Activated naive CD4-positive, alpha-beta T cell treated with anti-CD3 and anti-CD28 coated beads, Interleukin-2, amount 50 U/mL, for 72 hours (primary cell): ENCODE measurements around the gene MAML3. TPM values are rescaled to one million over a fixed set of nuclear protein-coding genes. Genes with fewer than 3 reads are reported as not detected.
A peak's percentile ranks its signal among the peaks of the same experiment; 100 is the strongest.

Experiments used
- ATAC-seq, 2 donors: fragments of 150-1000 bp; cut with Tn5 transposase; 2 replicates each; pipeline ENCODE4 v1.10.0; 2021; ENCODE audit warnings: mild to moderate bottlenecking in 2 of 2, moderate library complexity in 2 of 2
- DNase-seq, 2 donors: peaks; one replicate each; pipeline ENCODE4 v3.0.0; 2021 to 2022; ENCODE audit warnings: low spot score in 2 of 2
- H3K27ac Mint-ChIP-seq, 2 donors: one replicate each; pipeline ENCODE4 v1.8.0; 2022; ENCODE audit warnings: mild to moderate bottlenecking in 2 of 2, mixed read lengths in 2 of 2
- H3K36me3 Mint-ChIP-seq, 2 donors: one replicate each; pipeline ENCODE4 v1.8.0; 2022; ENCODE audit warnings: mixed read lengths in 2 of 2
- H3K9me3 Mint-ChIP-seq, 2 donors: one replicate each; pipeline ENCODE4 v1.8.0; 2022; ENCODE audit warnings: mixed read lengths in 2 of 2
- total RNA-seq, 2 donors: library from RNA; stranded (reverse); gene quantifications; one replicate each; pipeline ENCODE4 v1.2.3, GENCODE V29; 2022

MAML3 gene
- total RNA-seq, 2 donors from 2014 or later: 0.70 to 1.0 TPM

DNA sequence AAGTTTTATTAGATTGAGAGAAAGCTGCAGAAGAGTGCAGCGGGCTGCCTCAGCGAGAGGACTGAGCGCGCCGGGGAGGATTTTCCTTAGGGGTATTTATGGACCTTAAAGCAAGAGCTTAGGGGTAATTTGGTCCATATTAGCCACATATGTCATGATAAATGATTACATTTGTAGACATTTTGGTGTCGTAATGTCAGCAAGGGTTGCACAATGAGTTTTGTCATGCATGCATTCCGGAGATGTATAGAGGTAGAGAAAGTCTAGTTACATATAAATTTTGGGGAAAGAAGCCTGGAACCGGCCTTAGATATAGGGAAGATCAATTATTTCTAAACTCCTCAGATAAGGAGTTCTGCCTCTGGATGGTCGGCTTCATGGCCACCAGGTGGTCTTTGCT lies 478.3 kb downstream of the MAML3 start:
- Mint-ChIP-seq H3K36me3 (peaks cover 0 to 23% of the 10 kb centered on the region in 2 donors), H3K27ac (no peak overlapping the region), H3K9me3 (no peaks in the 10 kb centered on the region)
- no peak for ATAC-seq
- DNase-seq: no peak

DNA sequence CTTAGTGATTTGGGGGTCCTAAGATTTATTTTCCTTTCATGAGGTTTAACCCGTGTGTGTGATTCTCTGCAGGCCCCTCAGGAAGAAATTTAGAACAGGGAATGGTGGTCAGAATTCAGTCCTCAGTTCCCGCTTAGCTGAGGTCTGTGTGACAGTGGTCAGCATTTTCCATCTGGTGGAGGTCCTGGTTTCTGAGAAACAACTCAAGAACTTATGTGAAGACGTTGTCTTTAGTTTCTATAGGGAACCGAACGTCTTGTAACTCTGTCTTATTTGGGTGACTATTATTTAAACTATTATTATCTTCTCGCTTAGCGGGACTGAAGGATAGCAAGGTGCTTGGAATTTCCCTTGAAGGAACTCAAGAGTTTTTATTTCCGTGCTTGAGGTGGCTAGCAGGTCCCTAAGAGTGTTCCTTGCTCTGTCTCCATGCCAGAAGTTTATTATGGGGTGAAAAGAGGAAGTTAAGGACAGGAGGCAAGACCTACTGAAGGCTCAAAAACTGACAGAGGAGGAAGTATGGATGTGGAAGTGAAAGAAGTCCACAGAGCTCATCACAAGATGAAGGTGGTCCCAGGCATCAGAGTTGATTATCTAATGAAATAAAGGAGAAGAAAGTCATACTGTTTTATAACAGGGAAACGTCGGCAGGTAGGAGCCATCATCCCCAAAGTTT lies 479.0 kb downstream of the MAML3 start:
- no peak overlapping the region for H3K27ac Mint-ChIP-seq
- ATAC-seq (no peak), DNase-seq (no peak)
- peaks cover 0 to 17% of the 10 kb centered on the region in 2 donors for H3K36me3 Mint-ChIP-seq
- no peaks in the 10 kb centered on the region for H3K9me3 Mint-ChIP-seq

DNA sequence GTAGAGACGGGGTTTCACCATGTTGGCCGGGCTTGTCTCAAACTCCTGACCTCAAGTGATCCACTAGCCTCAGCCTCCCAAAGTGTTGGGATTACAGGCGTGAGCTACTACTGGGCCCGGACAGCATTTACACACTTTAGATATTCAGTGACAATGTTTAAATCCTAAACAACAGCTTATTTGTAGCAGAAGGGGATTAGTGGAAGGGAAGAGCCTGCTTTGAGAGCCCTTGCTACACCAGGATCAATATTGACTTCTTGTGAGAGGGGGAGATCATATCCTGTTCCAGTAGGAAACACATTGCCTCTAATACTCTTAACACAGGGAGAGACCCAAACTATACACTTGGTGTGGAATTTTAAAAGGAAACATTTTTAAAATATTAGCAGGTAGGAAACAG lies 481.3 kb downstream of the MAML3 start:
- no peak overlapping the region for H3K27ac Mint-ChIP-seq

DNA sequence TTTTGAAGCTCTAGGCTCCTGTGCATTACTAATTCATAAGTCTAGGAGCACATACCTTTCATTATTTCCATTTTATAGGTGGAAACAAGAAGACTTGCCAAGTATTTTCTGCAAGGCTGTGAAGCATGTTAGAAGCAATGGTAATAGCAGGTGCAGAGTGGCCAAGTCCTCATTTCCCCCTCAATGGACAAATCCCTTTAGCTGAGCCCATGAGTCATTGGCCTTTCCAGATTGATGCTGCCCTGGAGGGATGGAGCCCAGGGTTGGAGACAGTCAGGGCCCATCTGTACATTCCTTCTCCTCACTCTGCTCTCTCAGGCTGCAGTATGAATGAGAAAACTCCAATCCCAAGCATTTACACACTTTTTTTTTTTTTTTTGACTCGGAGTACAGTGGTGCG lies 481.8 kb downstream of the MAML3 start:
- no peak for ATAC-seq
- H3K27ac Mint-ChIP-seq: no peak overlapping the region

More for the DNA sequence above, 481.3 kb downstream of the MAML3 start:
- no peak for ATAC-seq
- DNase-seq: no peak
- peaks cover 0 to 5% of the 10 kb centered on the region in 2 donors for H3K9me3 Mint-ChIP-seq
- H3K36me3 Mint-ChIP-seq: peaks cover 0 to 7% of the 10 kb centered on the region in 2 donors

DNA sequence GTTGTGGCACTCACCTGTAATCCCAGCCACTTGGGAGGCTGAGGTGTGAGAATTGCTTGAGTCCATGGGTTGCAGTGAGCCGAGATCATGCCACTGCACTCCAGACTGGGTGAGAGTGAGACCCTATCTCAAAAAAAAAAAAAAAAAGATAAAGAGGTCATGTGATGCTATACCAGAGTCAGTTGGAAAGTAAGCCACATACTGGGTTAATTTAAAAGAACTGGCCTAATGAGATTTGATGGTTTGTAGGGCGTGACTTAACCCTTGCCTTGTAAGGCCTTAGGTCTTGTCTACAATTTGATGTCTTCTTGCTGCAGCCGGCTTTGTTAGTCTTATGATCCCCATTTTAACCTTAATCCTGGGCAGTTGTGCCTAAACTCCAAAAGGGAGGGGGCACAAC lies 483.2 kb downstream of the MAML3 start:
- no peak for ATAC-seq
- peaks cover 0 to 5% of the 10 kb centered on the region in 2 donors for H3K9me3 Mint-ChIP-seq

More for the DNA sequence above, 481.8 kb downstream of the MAML3 start:
- Mint-ChIP-seq H3K9me3 (peaks cover 0 to 5% of the 10 kb centered on the region in 2 donors), H3K36me3 (peaks cover 0 to 7% of the 10 kb centered on the region in 2 donors)
- no peak for DNase-seq

DNA sequence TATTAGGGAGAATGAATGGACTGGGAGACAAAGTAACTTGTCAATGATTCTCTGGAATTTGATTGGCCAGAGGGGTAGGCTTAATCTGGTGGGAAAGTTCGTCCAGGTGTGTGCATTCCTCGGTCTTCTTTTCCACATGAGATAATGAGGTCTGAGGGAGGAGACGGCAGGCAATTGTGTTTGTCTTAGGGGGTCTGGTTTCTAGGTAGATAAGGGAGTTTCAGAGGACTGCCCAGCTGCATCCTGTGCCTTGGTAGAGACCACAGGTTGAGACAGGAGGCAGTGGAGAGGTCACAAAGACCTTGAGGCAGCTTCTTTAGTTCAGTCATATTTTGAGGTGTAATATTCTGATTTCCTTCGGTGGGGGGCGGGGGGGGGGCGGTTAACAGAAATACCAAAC lies 484.1 kb downstream of the MAML3 start:
- DNase-seq: no peak
- Mint-ChIP-seq H3K27ac (no peak overlapping the region), H3K9me3 (peaks cover 0 to 5% of the 10 kb centered on the region in 2 donors), H3K36me3 (peaks cover 0 to 28% of the 10 kb centered on the region in 2 donors)
- no peak for ATAC-seq

More for the DNA sequence above, 483.2 kb downstream of the MAML3 start:
- H3K36me3 Mint-ChIP-seq: peaks cover 0 to 21% of the 10 kb centered on the region in 2 donors
- H3K27ac Mint-ChIP-seq: no peak overlapping the region
- no peak for DNase-seq

DNA sequence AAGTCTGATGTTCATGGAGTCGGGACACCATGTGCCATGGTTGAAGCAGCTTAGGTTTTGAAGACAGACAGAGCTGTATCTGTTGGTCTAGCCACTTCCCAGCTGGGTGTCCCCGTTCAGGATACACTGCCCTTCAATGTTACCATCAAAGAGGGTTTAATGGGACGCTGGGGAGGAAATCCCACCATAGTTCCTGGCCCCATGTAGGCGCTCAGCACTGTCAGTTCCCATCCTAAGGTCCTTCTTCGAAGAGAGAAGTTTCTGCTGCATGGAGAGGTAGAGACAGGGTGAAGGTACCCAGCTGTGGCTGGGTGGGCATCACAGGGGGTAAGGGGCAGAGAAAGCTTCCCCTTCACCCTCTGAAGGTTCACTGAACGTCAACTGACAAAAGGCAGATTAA lies 484.6 kb downstream of the MAML3 start:
- H3K9me3 Mint-ChIP-seq: peaks cover 0 to 5% of the 10 kb centered on the region in 2 donors
- peaks cover 0 to 28% of the 10 kb centered on the region in 2 donors for H3K36me3 Mint-ChIP-seq
- H3K27ac Mint-ChIP-seq: no peak overlapping the region
- ATAC-seq (no peak), DNase-seq (no peak)

DNA sequence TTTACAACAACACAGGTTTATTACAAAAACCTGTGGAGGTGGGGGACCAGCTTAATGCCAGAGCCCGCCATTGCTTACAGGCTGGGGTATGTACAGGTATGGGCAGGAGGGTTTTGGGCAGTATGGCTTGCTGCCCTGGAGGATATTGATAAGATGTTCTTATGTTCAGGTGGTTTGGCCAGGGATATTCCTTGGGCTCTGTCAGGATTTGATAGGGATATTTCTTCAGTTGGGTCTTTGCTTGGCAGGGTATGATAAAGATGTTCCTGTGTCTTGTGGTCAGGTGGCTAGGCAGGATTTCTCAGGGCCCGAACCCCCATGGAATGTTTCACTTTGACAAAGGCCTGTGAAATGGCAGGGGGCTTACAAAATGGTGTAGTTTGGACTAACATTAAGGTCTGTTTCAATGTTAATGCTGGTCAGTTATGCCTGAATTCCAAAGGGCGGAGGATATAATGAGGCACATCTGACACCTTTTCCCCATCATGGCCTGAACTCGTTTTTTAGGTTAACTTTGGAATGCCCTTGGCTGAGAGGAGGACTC lies 485.3 kb downstream of the MAML3 start:
- Mint-ChIP-seq H3K9me3 (peaks cover 0 to 5% of the 10 kb centered on the region in 2 donors), H3K27ac (peak overlapping the region in 1 of 2 donors; percentile 44), H3K36me3 (peaks cover 0 to 28% of the 10 kb centered on the region in 2 donors)
- DNase-seq (no peak), ATAC-seq (no peak)

DNA sequence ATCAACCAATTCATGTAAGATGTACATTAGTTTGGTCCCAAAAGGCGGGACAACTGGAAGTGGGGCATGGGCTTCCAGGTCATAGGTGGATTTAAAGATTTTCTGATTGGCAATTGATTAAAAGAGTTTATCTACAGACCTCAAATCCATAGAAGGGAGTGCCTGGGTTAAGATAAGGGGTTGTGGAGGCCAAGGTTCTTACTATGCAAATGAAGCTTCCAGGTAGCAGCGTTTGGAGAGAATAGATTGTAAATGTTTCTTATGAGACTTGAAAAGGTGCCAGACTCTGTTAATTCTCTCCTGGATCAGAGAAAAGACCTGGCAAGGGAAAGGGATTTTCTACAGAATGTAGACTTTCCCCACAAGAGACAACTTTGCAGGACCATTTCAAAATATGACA lies 485.9 kb downstream of the MAML3 start:
- DNase-seq (no peak), ATAC-seq (no peak)
- Mint-ChIP-seq H3K27ac (no peak overlapping the region), H3K9me3 (peaks cover 0 to 5% of the 10 kb centered on the region in 2 donors), H3K36me3 (peaks cover 0 to 28% of the 10 kb centered on the region in 2 donors)

Other genes starting within 250 kb of the MAML3 start
- 10 to 100 TPM; 31.4 to 44.1 TPM for gene SCOC, start 219.5 kb upstream of the MAML3 start, total RNA-seq